Measurements from ENCODE around the gene INPPL1. TPM values are rescaled to one million over a fixed set of nuclear protein-coding genes. Genes with fewer than 3 reads are reported as not detected.
"Not testable (repeated sequence)": the region's sequence is repeated elsewhere in the genome, so short reads cannot be mapped to it uniquely, and the experiment has no call there.

INPPL1 gene
- total RNA-seq, 2 experiments from 2014 or later = 68.5 to 71.3 TPM

- Mint-ChIP-seq H3K4me1 (no peaks in the 10 kb centered on the region), H3K36me3 (ENCODE audit: low read depth) (no peaks in the 10 kb centered on the region), H3K27me3 (peaks cover 22% of the 10 kb centered on the region), H3K27ac (no peak overlapping the region), H3K4me3 (no peak overlapping the region), H3K9me3 (ENCODE audit: low read depth) (no peaks in the 10 kb centered on the region)
- ChIA-PET POLR2A (no interaction called here), CTCF (interaction anchor here (0.7 kb wide), 3 partner anchors 138 to 1294 kb away, joined by 3 read pairs; no protein-coding TSS in a partner anchor)
- intact Hi-C loops (cut with DNase I, micrococcal nuclease) = no loop called here
- no peak for DNase-seq
- ATAC-seq = no peak
Observed at GRCh38 chr11:72249961-72250360, 25.4 kb downstream of the INPPL1 start.

GRCh38 chr11:72250661-72251464 is 26.3 kb downstream of the INPPL1 start:
- ChIA-PET CTCF (interaction anchor here (0.7 kb wide), 2 partner anchors 1043 to 1293 kb away, joined by 3 read pairs; no protein-coding TSS in a partner anchor), POLR2A (no interaction called here)
- H3K27me3 Mint-ChIP-seq = peaks cover 22% of the 10 kb centered on the region
- no peak for DNase-seq
- H3K4me3 Mint-ChIP-seq = no peak overlapping the region
- no peak for ATAC-seq
- H3K36me3 Mint-ChIP-seq (ENCODE audit: low read depth) = no peaks in the 10 kb centered on the region
- H3K27ac Mint-ChIP-seq = no peak overlapping the region
- intact Hi-C loops (cut with DNase I, micrococcal nuclease) = no loop called here
- no peaks in the 10 kb centered on the region for H3K9me3 Mint-ChIP-seq (ENCODE audit: low read depth)
- no peaks in the 10 kb centered on the region for H3K4me1 Mint-ChIP-seq

GRCh38 chr11:72251614-72252013 is 27.0 kb downstream of the INPPL1 start:
- intact Hi-C loops (cut with DNase I, micrococcal nuclease) = no loop called here
- peaks cover 22% of the 10 kb centered on the region for H3K27me3 Mint-ChIP-seq
- H3K9me3 Mint-ChIP-seq (ENCODE audit: low read depth) = no peaks in the 10 kb centered on the region
- ChIA-PET POLR2A (no interaction called here), CTCF (interaction anchor here (0.6 to 1.2 kb wide), 2 partner anchors 13 to 187 kb away, joined by 3 to 4 read pairs; no protein-coding TSS in a partner anchor)
- no peak for ATAC-seq
- H3K36me3 Mint-ChIP-seq (ENCODE audit: low read depth) = no peaks in the 10 kb centered on the region
- no peak overlapping the region for H3K4me3 Mint-ChIP-seq
- no peak for DNase-seq
- no peaks in the 10 kb centered on the region for H3K4me1 Mint-ChIP-seq
- no peak overlapping the region for H3K27ac Mint-ChIP-seq

- no peaks in the 10 kb centered on the region for H3K4me1 Mint-ChIP-seq
- H3K9me3 Mint-ChIP-seq (ENCODE audit: low read depth) = no peaks in the 10 kb centered on the region
- no peak overlapping the region for H3K4me3 Mint-ChIP-seq
- no peak overlapping the region for H3K27ac Mint-ChIP-seq
- ChIA-PET CTCF (interaction anchor here (0.7 to 0.9 kb wide), 2 partner anchors 161 to 199 kb away, joined by 3 read pairs; no protein-coding TSS in a partner anchor), POLR2A (no interaction called here)
- intact Hi-C loops (cut with DNase I, micrococcal nuclease) = no loop called here
- peaks cover 20% of the 10 kb centered on the region for H3K27me3 Mint-ChIP-seq
- H3K36me3 Mint-ChIP-seq (ENCODE audit: low read depth) = no peaks in the 10 kb centered on the region
- no peak for DNase-seq
- ATAC-seq = no peak
Observed at GRCh38 chr11:72253392-72253791, 28.8 kb downstream of the INPPL1 start.

- ChIA-PET POLR2A (no interaction called here), CTCF (interaction anchor here (0.7 to 2.0 kb wide), 3 partner anchors 16 to 290 kb away, joined by 3 to 7 read pairs (median 5); no protein-coding TSS in a partner anchor)
- intact Hi-C loops (cut with DNase I, micrococcal nuclease) = no loop called here
- H3K36me3 Mint-ChIP-seq (ENCODE audit: low read depth) = no peaks in the 10 kb centered on the region
- H3K27me3 Mint-ChIP-seq = peaks cover 18% of the 10 kb centered on the region
- no peak for ATAC-seq
- no peak for DNase-seq
- no peak overlapping the region for H3K27ac Mint-ChIP-seq
- H3K4me1 Mint-ChIP-seq = no peaks in the 10 kb centered on the region
- no peak overlapping the region for H3K4me3 Mint-ChIP-seq
- H3K9me3 Mint-ChIP-seq (ENCODE audit: low read depth) = no peaks in the 10 kb centered on the region
Observed at GRCh38 chr11:72254299-72254993, 29.9 kb downstream of the INPPL1 start.

- CTCF ChIA-PET = no interaction called here
- peaks cover 10% of the 10 kb centered on the region for H3K27me3 Mint-ChIP-seq
Observed at GRCh38 chr11:72257570-72257969, 33.0 kb downstream of the INPPL1 start.

GRCh38 chr11:72259490-72259889 is 34.9 kb downstream of the INPPL1 start:
- Mint-ChIP-seq H3K4me1 (no peaks in the 10 kb centered on the region), H3K9me3 (ENCODE audit: low read depth) (no peaks in the 10 kb centered on the region), H3K4me3 (no peak overlapping the region), H3K27me3 (peaks cover 7% of the 10 kb centered on the region), H3K27ac (no peak overlapping the region), H3K36me3 (ENCODE audit: low read depth) (no peaks in the 10 kb centered on the region)
- no peak for ATAC-seq
- no peak for DNase-seq
- POLR2A ChIA-PET = no interaction called here
- CTCF ChIA-PET = interaction anchor here (0.8 kb wide), 1 partner anchor 1792 kb away, joined by 3 read pairs; no protein-coding TSS in a partner anchor
- intact Hi-C loops (cut with DNase I, micrococcal nuclease) = no loop called here

More at GRCh38 chr11:72257570-72257969, 33.0 kb downstream of the INPPL1 start:
- ATAC-seq (no peak), DNase-seq (no peak)
- POLR2A ChIA-PET = no interaction called here
- no peaks in the 10 kb centered on the region for H3K4me1 Mint-ChIP-seq
- no peaks in the 10 kb centered on the region for H3K9me3 Mint-ChIP-seq (ENCODE audit: low read depth)
- H3K36me3 Mint-ChIP-seq (ENCODE audit: low read depth) = no peaks in the 10 kb centered on the region
- no peak overlapping the region for H3K4me3 Mint-ChIP-seq
- no peak overlapping the region for H3K27ac Mint-ChIP-seq
- intact Hi-C loops (cut with DNase I, micrococcal nuclease) = no loop called here

- intact Hi-C loops (cut with DNase I, micrococcal nuclease) = no loop called here
- CTCF ChIA-PET = no interaction called here
- H3K27me3 Mint-ChIP-seq = peaks cover 8% of the 10 kb centered on the region
Observed at GRCh38 chr11:72260574-72260973, 36.0 kb downstream of the INPPL1 start.

GRCh38 chr11:72263361-72263760 is 38.8 kb downstream of the INPPL1 start:
- H3K4me1 Mint-ChIP-seq = no peaks in the 10 kb centered on the region
- H3K9me3 Mint-ChIP-seq (ENCODE audit: low read depth) = no peaks in the 10 kb centered on the region
- H3K27me3 Mint-ChIP-seq = peaks cover 16% of the 10 kb centered on the region
- POLR2A ChIA-PET = no interaction called here
- no peak overlapping the region for H3K4me3 Mint-ChIP-seq
- DNase-seq = no peak
- H3K36me3 Mint-ChIP-seq (ENCODE audit: low read depth) = no peaks in the 10 kb centered on the region
- intact Hi-C loops (cut with DNase I, micrococcal nuclease) = no loop called here
- ATAC-seq = no peak
- CTCF ChIA-PET = no interaction called here
- H3K27ac Mint-ChIP-seq = no peak overlapping the region

More at GRCh38 chr11:72260574-72260973, 36.0 kb downstream of the INPPL1 start:
- no peaks in the 10 kb centered on the region for H3K36me3 Mint-ChIP-seq (ENCODE audit: low read depth)
- POLR2A ChIA-PET = no interaction called here
- no peak overlapping the region for H3K4me3 Mint-ChIP-seq
- no peak for DNase-seq
- ATAC-seq = no peak
- H3K27ac Mint-ChIP-seq = no peak overlapping the region
- H3K4me1 Mint-ChIP-seq = no peaks in the 10 kb centered on the region
- H3K9me3 Mint-ChIP-seq (ENCODE audit: low read depth) = no peaks in the 10 kb centered on the region

- Mint-ChIP-seq H3K27me3 (peaks cover 22% of the 10 kb centered on the region), H3K36me3 (ENCODE audit: low read depth) (no peaks in the 10 kb centered on the region), H3K4me3 (no peak overlapping the region), H3K27ac (no peak overlapping the region), H3K9me3 (ENCODE audit: low read depth) (no peaks in the 10 kb centered on the region), H3K4me1 (peaks cover 4% of the 10 kb centered on the region)
- intact Hi-C loops (cut with DNase I, micrococcal nuclease) = no loop called here
- no peak for ATAC-seq
- CTCF ChIA-PET = interaction anchor here (1.6 kb wide), 1 partner anchor 44 kb away, joined by 5 read pairs; no protein-coding TSS in a partner anchor
- no peak for DNase-seq
- POLR2A ChIA-PET = no interaction called here
Observed at GRCh38 chr11:72265951-72266350, 41.4 kb downstream of the INPPL1 start.

GRCh38 chr11:72266960-72267359 is 42.4 kb downstream of the INPPL1 start:
- DNase-seq; H3K36me3 Mint-ChIP-seq (ENCODE audit: low read depth); POLR2A ChIA-PET; H3K27ac Mint-ChIP-seq; H3K9me3 Mint-ChIP-seq (ENCODE audit: low read depth); ATAC-seq; H3K4me3 Mint-ChIP-seq; H3K4me1 Mint-ChIP-seq; intact Hi-C loops (cut with DNase I, micrococcal nuclease): not testable (repeated sequence)
- peaks cover 25% of the 10 kb centered on the region for H3K27me3 Mint-ChIP-seq
- CTCF ChIA-PET = interaction anchor here (0.7 to 3.0 kb wide), 3 partner anchors 45 to 258 kb away, joined by 3 to 8 read pairs (median 5); no protein-coding TSS in a partner anchor
